T1000 (cell line): ENCODE data around the gene CAPG.
"Not testable (repeated sequence)": the region's sequence is repeated elsewhere in the genome, so short reads cannot be mapped to it uniquely, and the experiment has no call there.

Source experiments
- DNase-seq: peaks from one replicate; lab custom pipeline; 2025; ENCODE audit warnings: mixed read lengths; lab: John Stamatoyannopoulos, UW

CAPG gene

GRCh38 chr2:85409845-85410583, at the start of gene CAPG:
Gene CAPG, minus strand, starts transcription at chr2:85410366. Its CDS starts 8,221 bp downstream, at chr2:85402145.
- no peak for DNase-seq

- DNase-seq = no peak
Observed at GRCh38 chr2:85459771-85460170, 49.6 kb upstream of the CAPG start.

GRCh38 chr2:85458601-85459563, 48.7 kb upstream of the CAPG start:
- no peak for DNase-seq

- no peak for DNase-seq
Observed at GRCh38 chr2:85457877-85458316, 47.7 kb upstream of the CAPG start.

GRCh38 chr2:85457043-85457442, 46.9 kb upstream of the CAPG start:
- no peak for DNase-seq

GRCh38 chr2:85455552-85456090, 45.5 kb upstream of the CAPG start:
- no peak for DNase-seq

- DNase-seq = no peak
Observed at GRCh38 chr2:85453571-85453970, 43.4 kb upstream of the CAPG start.

- DNase-seq = no peak
Observed at GRCh38 chr2:85452237-85452636, 42.1 kb upstream of the CAPG start.

- no peak for DNase-seq
Observed at GRCh38 chr2:85449214-85449588, 39.0 kb upstream of the CAPG start.

GRCh38 chr2:85448461-85449213, 38.5 kb upstream of the CAPG start:
- no peak for DNase-seq

GRCh38 chr2:85447222-85447585, 37.0 kb upstream of the CAPG start:
- DNase-seq = no peak

GRCh38 chr2:85446296-85447221, 36.4 kb upstream of the CAPG start:
- DNase-seq = no peak

- no peak for DNase-seq
Observed at GRCh38 chr2:85445316-85446295, 35.4 kb upstream of the CAPG start.

GRCh38 chr2:85444629-85445172, 34.5 kb upstream of the CAPG start:
- no peak for DNase-seq

GRCh38 chr2:85441864-85442263, 31.7 kb upstream of the CAPG start:
- DNase-seq = no peak

- DNase-seq = no peak
Observed at GRCh38 chr2:85440729-85441128, 30.6 kb upstream of the CAPG start.

GRCh38 chr2:85439986-85440385, 29.8 kb upstream of the CAPG start:
- no peak for DNase-seq

GRCh38 chr2:85439569-85439968, 29.4 kb upstream of the CAPG start:
- not testable (repeated sequence) for DNase-seq

GRCh38 chr2:85439025-85439472, 28.9 kb upstream of the CAPG start:
- DNase-seq = no peak
